ENCODE data around the gene XYLT2. TPM values are rescaled to one million over a fixed set of nuclear protein-coding genes. Genes with fewer than 3 reads are reported as not detected.

The XYLT2 gene
- total and polyA plus RNA-seq, 2 experiments from 2014 or later = 14.2 to 44.9 TPM

DNA sequence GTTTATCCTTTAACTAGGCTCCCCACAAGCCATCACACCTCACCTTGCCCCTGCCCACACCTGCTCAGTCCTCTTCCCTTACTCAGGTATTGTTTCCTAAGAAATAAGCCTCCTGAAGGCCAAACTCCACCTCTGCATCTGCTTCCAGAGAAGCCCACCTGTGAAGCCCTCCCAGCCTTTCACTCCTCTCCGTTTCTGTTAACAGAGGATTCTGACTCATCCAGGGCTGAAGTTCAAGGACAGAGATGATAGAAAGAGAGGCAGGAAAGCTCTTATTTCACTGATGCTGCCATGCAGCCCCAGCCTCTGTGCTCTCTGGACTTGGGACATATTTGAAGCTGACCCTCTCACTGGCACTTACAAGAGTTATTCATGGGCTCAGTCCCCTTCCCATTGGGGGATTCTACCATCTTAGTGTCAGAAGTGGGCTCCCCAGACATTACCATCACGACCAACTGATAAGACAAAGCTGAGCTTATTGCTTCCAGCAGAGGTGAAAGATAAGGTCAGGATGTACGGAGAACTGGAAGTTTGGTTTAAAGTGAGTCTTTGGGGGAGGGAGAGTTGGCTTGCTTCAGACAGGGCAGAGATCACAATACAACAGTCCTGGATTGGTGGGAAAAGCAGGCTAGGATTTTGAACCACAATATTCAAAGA is 35.3 kb upstream of the XYLT2 start (continued):
- TF ChIP-seq, protein P1, sequence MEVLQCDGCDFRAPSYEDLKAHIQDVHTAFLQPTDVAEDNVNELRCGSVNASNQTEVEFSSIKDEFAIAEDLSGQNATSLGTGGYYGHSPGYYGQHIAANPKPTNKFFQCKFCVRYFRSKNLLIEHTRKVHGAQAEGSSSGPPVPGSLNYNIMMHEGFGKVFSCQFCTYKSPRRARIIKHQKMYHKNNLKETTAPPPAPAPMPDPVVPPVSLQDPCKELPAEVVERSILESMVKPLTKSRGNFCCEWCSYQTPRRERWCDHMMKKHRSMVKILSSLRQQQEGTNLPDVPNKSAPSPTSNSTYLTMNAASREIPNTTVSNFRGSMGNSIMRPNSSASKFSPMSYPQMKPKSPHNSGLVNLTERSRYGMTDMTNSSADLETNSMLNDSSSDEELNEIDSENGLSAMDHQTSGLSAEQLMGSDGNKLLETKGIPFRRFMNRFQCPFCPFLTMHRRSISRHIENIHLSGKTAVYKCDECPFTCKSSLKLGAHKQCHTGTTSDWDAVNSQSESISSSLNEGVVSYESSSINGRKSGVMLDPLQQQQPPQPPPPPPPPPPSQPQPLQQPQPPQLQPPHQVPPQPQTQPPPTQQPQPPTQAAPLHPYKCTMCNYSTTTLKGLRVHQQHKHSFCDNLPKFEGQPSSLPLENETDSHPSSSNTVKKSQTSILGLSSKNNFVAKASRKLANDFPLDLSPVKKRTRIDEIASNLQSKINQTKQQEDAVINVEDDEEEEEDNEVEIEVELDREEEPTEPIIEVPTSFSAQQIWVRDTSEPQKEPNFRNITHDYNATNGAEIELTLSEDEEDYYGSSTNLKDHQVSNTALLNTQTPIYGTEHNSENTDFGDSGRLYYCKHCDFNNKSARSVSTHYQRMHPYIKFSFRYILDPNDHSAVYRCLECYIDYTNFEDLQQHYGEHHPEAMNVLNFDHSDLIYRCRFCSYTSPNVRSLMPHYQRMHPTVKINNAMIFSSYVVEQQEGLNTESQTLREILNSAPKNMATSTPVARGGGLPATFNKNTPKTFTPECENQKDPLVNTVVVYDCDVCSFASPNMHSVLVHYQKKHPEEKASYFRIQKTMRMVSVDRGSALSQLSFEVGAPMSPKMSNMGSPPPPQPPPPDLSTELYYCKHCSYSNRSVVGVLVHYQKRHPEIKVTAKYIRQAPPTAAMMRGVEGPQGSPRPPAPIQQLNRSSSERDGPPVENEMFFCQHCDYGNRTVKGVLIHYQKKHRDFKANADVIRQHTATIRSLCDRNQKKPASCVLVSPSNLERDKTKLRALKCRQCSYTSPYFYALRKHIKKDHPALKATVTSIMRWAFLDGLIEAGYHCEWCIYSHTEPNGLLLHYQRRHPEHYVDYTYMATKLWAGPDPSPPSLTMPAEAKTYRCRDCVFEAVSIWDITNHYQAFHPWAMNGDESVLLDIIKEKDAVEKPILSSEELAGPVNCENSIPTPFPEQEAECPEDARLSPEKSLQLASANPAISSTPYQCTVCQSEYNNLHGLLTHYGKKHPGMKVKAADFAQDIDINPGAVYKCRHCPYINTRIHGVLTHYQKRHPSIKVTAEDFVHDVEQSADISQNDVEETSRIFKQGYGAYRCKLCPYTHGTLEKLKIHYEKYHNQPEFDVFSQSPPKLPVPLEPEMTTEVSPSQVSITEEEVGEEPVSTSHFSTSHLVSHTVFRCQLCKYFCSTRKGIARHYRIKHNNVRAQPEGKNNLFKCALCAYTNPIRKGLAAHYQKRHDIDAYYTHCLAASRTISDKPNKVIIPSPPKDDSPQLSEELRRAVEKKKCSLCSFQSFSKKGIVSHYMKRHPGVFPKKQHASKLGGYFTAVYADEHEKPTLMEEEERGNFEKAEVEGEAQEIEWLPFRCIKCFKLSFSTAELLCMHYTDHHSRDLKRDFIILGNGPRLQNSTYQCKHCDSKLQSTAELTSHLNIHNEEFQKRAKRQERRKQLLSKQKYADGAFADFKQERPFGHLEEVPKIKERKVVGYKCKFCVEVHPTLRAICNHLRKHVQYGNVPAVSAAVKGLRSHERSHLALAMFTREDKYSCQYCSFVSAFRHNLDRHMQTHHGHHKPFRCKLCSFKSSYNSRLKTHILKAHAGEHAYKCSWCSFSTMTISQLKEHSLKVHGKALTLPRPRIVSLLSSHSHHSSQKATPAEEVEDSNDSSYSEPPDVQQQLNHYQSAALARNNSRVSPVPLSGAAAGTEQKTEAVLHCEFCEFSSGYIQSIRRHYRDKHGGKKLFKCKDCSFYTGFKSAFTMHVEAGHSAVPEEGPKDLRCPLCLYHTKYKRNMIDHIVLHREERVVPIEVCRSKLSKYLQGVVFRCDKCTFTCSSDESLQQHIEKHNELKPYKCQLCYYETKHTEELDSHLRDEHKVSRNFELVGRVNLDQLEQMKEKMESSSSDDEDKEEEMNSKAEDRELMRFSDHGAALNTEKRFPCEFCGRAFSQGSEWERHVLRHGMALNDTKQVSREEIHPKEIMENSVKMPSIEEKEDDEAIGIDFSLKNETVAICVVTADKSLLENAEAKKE (CRISPR knock-in tag; IDR thresholded peaks at IDR 0.05) = no peak
- no peak for TF ChIP-seq POLR2AphosphoS5 (IDR thresholded peaks at IDR 0.05; ENCODE audit: low read depth)

DNA sequence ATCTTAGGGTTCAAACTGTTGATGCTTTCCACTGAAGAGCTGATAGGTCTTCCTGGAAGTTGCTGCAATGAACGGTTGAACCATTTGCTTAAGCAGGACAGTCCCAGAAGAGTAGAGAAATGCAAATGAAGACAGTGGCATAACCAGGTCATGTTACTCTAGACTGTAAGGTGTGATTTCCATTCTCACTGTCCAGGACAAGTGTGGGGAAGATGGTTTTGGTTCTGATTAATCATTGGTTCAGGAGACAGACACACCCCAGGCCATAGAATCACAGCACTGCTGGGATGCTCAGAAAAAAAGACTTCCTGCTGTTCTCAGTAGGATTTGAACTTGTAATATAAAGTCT is 34.8 kb upstream of the XYLT2 start:
- no peaks in the 10 kb centered on the region for H3K79me2 ChIP-seq (replicated peaks; ENCODE audit: insufficient read depth)
- no peaks in the 10 kb centered on the region for H3K27me3 ChIP-seq (ENCODE audit: insufficient read depth)
- DNase-seq (ENCODE audit: low spot score) = no peak
- no peak overlapping the region for H3K4me3 ChIP-seq
- no peaks in the 10 kb centered on the region for H4K20me1 ChIP-seq (replicated peaks; ENCODE audit: insufficient read depth)
- no peak overlapping the region for H3K27ac ChIP-seq (ENCODE audit: low read depth)
- Mint-ChIP-seq H3K4me3 (no peak overlapping the region), H3K27me3 (ENCODE audit: insufficient read depth, low read depth, poor library complexity) (peaks cover 12% of the 10 kb centered on the region), H3K9me3 (peaks cover 6% of the 10 kb centered on the region; the same call in 2 of the 3 replicates), H3K36me3 (ENCODE audit: low read depth) (0 out of 3 replicates have a peak, but pooled peaks cover 3% of the 10 kb centered on the region), H3K27ac (no peak overlapping the region), H3K4me1 (peaks cover 15% of the 10 kb centered on the region)
- H3K4me2 ChIP-seq = peak overlapping the region; percentile 26; the same call in 1 of the 2 replicates
- ATAC-seq = no peak
- no peaks in the 10 kb centered on the region for H3F3A ChIP-seq (replicated peaks; ENCODE audit: low read depth)
- 0 out of 2 replicates have a peak, but pooled peaks cover 3% of the 10 kb centered on the region for H3K9me2 ChIP-seq (ENCODE audit: insufficient read depth)
- no peaks in the 10 kb centered on the region for H3K36me3 ChIP-seq (ENCODE audit: insufficient read depth)
- no peak overlapping the region for H2AFZ ChIP-seq
- 0 out of 2 replicates have a peak, but pooled peaks cover 8% of the 10 kb centered on the region for H3K4me1 ChIP-seq (ENCODE audit: insufficient read depth)
- no peak for TF ChIP-seq JUNB (IDR thresholded peaks at IDR 0.05; ENCODE audit: unreplicated experiment)
- TF ChIP-seq POLR2AphosphoS5 (IDR thresholded peaks at IDR 0.05; ENCODE audit: low read depth) = no peak
- TF ChIP-seq REST (IDR thresholded peaks at IDR 0.05; ENCODE audit: unreplicated experiment) = no peak
- TF ChIP-seq NANOG (IDR thresholded peaks at IDR 0.05; ENCODE audit: borderline replicate concordance) = no peak
- TF ChIP-seq, protein P1 (CRISPR knock-in tag; IDR thresholded peaks at IDR 0.05) = no peak
